HCT116 (cell line): ENCODE data around the gene RARS2.

Experiments used
- CEBPB ChIP-seq: IDR thresholded peaks from 2 replicates; pipeline ENCODE4 v1.6.1; 2012; ENCODE audit warnings: low read depth
- ELF1 ChIP-seq: IDR thresholded peaks from 2 replicates; pipeline ENCODE4 v1.6.1; 2012; ENCODE audit warnings: low read depth, borderline replicate concordance
- JUND ChIP-seq: IDR thresholded peaks from 2 replicates; pipeline ENCODE4 v1.6.1; 2012
- POLR2A ChIP-seq: IDR thresholded peaks from 2 replicates; pipeline ENCODE4 v1.7.0; 2011; ENCODE audit warnings: borderline replicate concordance; ENCODE audit not compliant: insufficient read depth, insufficient read length; ENCODE audit errors: extremely low read depth
- TF ChIP-seq, protein P1 (sequence below), 3 experiments: fragments of 200-600 bp in 1 of 3; sonication (generic) in 1 of 3; IDR thresholded peaks in 2 of 3; conservative IDR thresholded peaks in 1 of 3; 2 replicates each; pipeline ENCODE4 v1.5.1; 2012 to 2017; ENCODE audit warnings: low read depth in 2 of 3, low read length in 2 of 3, antibody characterized with exemption in 1 of 3, borderline replicate concordance in 1 of 3, control low read depth in 1 of 3, mild to moderate bottlenecking in 1 of 3, mixed read lengths in 1 of 3, mixed run types in 1 of 3, moderate library complexity in 1 of 3; ENCODE audit not compliant: insufficient read depth in 1 of 3

DNA sequence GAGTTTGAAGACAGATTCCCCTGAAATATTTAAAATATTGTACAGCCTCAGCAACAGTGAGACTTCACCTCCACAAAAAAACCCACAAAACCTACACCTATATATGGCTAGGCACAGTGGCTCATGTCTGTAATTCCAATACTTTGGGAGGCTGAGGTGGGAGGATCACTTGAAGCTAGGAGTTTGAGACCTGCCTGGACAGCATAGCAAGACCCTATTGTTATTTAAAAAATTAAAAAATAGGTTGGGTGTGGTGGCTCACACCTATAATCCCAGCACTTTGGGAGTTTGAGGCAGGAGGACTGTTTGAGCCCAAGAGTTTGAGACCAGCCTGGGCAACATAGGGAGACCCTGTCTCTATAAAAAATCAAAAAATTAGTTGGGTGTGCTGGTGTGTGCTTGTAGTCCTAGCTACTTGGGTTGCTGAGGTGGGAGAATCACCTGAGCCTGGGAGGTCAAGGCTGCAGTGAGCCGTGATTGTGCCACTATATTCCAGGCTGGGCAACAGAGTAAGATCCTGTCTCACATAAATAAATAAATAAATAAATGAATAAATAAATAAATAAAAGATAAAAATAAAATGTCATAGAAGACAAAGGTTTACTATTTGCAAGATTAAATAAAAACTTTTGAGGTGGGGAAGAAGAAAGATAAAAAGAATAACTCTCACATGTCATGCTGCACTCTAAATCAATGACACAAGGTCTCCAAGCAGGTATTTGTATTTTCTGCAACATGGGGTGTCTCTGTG is 51.1 kb downstream of the RARS2 start:
- TF ChIP-seq, protein P1, sequence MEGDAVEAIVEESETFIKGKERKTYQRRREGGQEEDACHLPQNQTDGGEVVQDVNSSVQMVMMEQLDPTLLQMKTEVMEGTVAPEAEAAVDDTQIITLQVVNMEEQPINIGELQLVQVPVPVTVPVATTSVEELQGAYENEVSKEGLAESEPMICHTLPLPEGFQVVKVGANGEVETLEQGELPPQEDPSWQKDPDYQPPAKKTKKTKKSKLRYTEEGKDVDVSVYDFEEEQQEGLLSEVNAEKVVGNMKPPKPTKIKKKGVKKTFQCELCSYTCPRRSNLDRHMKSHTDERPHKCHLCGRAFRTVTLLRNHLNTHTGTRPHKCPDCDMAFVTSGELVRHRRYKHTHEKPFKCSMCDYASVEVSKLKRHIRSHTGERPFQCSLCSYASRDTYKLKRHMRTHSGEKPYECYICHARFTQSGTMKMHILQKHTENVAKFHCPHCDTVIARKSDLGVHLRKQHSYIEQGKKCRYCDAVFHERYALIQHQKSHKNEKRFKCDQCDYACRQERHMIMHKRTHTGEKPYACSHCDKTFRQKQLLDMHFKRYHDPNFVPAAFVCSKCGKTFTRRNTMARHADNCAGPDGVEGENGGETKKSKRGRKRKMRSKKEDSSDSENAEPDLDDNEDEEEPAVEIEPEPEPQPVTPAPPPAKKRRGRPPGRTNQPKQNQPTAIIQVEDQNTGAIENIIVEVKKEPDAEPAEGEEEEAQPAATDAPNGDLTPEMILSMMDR (IDR thresholded peaks at IDR 0.05 in 2 of 3, conservative IDR thresholded peaks at IDR 0.05 in 1 of 3; ENCODE audit: borderline replicate concordance in 1 of 3, insufficient read depth in 1 of 3, low read depth in 2 of 3, low read length in 2 of 3) = no peak
- TF ChIP-seq POLR2A = no peak
- TF ChIP-seq JUND = no peak
- no peak for TF ChIP-seq ELF1
- TF ChIP-seq CEBPB = no peak
